Measurements from ENCODE around the gene SYT8. TPM values are rescaled to one million over a fixed set of nuclear protein-coding genes. Genes with fewer than 3 reads are reported as not detected.

SYT8 gene
- total RNA-seq, 3 donors from 2014 or later = 10.7 to 12.1 TPM; not detected in 1

- no peak for TF ChIP-seq POLR2A (IDR thresholded peaks at IDR 0.05)
- TF ChIP-seq POLR2AphosphoS5 (IDR thresholded peaks at IDR 0.05) = no peak
- no peak for TF ChIP-seq CTCF (IDR thresholded peaks at IDR 0.05)
- Histone ChIP-seq H3K9me3 (no peaks in the 10 kb centered on the region), H3K27ac (peak overlapping the region in 1 of 2 donors; percentile 45), H3K4me3 (no peak overlapping the region), H3K36me3 (no peaks in the 10 kb centered on the region), H3K4me1 (no peaks in the 10 kb centered on the region), H3K27me3 (no peaks in the 10 kb centered on the region)
- intact Hi-C loops (cut with DNase I; ENCODE audit: low total_unique reads) = no loop called here
- no peak for DNase-seq (ENCODE audit: low spot score in 2 of 2)
These were observed 9.0 kb downstream of the SYT8 start for GRCh38 chr11:1843796-1844195.

GRCh38 chr11:1844221-1845094, 9.7 kb downstream of the SYT8 start:
- no peak overlapping the region for H3K4me3 ChIP-seq
- H3K4me1 ChIP-seq = no peaks in the 10 kb centered on the region
- H3K27me3 ChIP-seq = no peaks in the 10 kb centered on the region
- peak overlapping the region in 1 of 2 donors; percentile 45 for H3K27ac ChIP-seq
- no peak for DNase-seq (ENCODE audit: low spot score in 2 of 2)
- intact Hi-C loops (cut with DNase I; ENCODE audit: low total_unique reads) = no loop called here
- TF ChIP-seq POLR2AphosphoS5 (IDR thresholded peaks at IDR 0.05) (peak in 1 of 3 donors; percentile 19), POLR2A (IDR thresholded peaks at IDR 0.05) (no peak), CTCF (IDR thresholded peaks at IDR 0.05) (no peak)
- H3K9me3 ChIP-seq = no peaks in the 10 kb centered on the region
- no peaks in the 10 kb centered on the region for H3K36me3 ChIP-seq

GRCh38 chr11:1845095-1845429, 10.3 kb downstream of the SYT8 start:
- intact Hi-C loops (cut with DNase I; ENCODE audit: low total_unique reads) = no loop called here
- no peak for DNase-seq (ENCODE audit: low spot score in 2 of 2)
- H3K27ac ChIP-seq = no peak overlapping the region
- TF ChIP-seq POLR2A (IDR thresholded peaks at IDR 0.05) = no peak
- TF ChIP-seq CTCF (IDR thresholded peaks at IDR 0.05) = no peak
- TF ChIP-seq POLR2AphosphoS5 (IDR thresholded peaks at IDR 0.05) = no peak
- H3K4me1 ChIP-seq = no peaks in the 10 kb centered on the region
- H3K9me3 ChIP-seq = no peaks in the 10 kb centered on the region
- H3K4me3 ChIP-seq = no peak overlapping the region
- H3K36me3 ChIP-seq = no peaks in the 10 kb centered on the region
- H3K27me3 ChIP-seq = no peaks in the 10 kb centered on the region

GRCh38 chr11:1845561-1846452, 11.0 kb downstream of the SYT8 start:
- Histone ChIP-seq H3K27me3 (no peaks in the 10 kb centered on the region), H3K36me3 (no peaks in the 10 kb centered on the region), H3K9me3 (no peaks in the 10 kb centered on the region), H3K4me3 (no peak overlapping the region), H3K4me1 (no peaks in the 10 kb centered on the region), H3K27ac (no peak overlapping the region)
- no peak for TF ChIP-seq POLR2AphosphoS5 (IDR thresholded peaks at IDR 0.05)
- no peak for TF ChIP-seq CTCF (IDR thresholded peaks at IDR 0.05)
- TF ChIP-seq POLR2A (IDR thresholded peaks at IDR 0.05) = no peak
- no peak for DNase-seq (ENCODE audit: low spot score in 2 of 2)
- intact Hi-C loops (cut with DNase I; ENCODE audit: low total_unique reads) = no loop called here

Measured in breast epithelium (tissue), 4 donors.